ENCODE results near the gene DGLUCY.

The DGLUCY gene

GRCh38 chr14:91258876-91259275 lies 145.0 kb downstream of the DGLUCY start (continued):
- TF ChIP-seq, protein P1, sequence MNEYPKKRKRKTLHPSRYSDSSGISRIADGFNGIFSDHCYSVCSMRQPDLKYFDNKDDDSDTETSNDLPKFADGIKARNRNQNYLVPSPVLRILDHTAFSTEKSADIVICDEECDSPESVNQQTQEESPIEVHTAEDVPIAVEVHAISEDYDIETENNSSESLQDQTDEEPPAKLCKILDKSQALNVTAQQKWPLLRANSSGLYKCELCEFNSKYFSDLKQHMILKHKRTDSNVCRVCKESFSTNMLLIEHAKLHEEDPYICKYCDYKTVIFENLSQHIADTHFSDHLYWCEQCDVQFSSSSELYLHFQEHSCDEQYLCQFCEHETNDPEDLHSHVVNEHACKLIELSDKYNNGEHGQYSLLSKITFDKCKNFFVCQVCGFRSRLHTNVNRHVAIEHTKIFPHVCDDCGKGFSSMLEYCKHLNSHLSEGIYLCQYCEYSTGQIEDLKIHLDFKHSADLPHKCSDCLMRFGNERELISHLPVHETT (tag by site-specific recombination; IDR thresholded peaks at IDR 0.05): no peak
- TF ChIP-seq, protein P2, sequence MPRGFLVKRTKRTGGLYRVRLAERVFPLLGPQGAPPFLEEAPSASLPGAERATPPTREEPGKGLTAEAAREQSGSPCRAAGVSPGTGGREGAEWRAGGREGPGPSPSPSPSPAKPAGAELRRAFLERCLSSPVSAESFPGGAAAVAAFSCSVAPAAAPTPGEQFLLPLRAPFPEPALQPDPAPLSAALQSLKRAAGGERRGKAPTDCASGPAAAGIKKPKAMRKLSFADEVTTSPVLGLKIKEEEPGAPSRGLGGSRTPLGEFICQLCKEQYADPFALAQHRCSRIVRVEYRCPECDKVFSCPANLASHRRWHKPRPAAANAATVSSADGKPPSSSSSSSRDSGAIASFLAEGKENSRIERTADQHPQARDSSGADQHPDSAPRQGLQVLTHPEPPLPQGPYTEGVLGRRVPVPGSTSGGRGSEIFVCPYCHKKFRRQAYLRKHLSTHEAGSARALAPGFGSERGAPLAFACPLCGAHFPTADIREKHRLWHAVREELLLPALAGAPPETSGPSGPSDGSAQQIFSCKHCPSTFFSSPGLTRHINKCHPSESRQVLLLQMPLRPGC (tag by site-specific recombination; IDR thresholded peaks at IDR 0.05): no peak
- TF ChIP-seq ZNF76 (tag by site-specific recombination; IDR thresholded peaks at IDR 0.05; ENCODE audit: borderline replicate concordance, low read depth) (no peak), TRIM28 (IDR thresholded peaks at IDR 0.05; ENCODE audit: borderline replicate concordance, low read length) (no peak), ZBTB1 (tag by site-specific recombination; IDR thresholded peaks at IDR 0.05) (no peak), ZNF302 (tag by site-specific recombination; IDR thresholded peaks at IDR 0.05; ENCODE audit: low read depth) (no peak)
- TF ChIP-seq, protein P3, sequence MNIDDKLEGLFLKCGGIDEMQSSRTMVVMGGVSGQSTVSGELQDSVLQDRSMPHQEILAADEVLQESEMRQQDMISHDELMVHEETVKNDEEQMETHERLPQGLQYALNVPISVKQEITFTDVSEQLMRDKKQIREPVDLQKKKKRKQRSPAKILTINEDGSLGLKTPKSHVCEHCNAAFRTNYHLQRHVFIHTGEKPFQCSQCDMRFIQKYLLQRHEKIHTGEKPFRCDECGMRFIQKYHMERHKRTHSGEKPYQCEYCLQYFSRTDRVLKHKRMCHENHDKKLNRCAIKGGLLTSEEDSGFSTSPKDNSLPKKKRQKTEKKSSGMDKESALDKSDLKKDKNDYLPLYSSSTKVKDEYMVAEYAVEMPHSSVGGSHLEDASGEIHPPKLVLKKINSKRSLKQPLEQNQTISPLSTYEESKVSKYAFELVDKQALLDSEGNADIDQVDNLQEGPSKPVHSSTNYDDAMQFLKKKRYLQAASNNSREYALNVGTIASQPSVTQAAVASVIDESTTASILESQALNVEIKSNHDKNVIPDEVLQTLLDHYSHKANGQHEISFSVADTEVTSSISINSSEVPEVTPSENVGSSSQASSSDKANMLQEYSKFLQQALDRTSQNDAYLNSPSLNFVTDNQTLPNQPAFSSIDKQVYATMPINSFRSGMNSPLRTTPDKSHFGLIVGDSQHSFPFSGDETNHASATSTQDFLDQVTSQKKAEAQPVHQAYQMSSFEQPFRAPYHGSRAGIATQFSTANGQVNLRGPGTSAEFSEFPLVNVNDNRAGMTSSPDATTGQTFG (tag by site-specific recombination; IDR thresholded peaks at IDR 0.05; ENCODE audit: borderline replicate concordance): no peak

- 0 out of 2 replicates have a peak, but pooled peaks cover 8% of the 10 kb centered on the region for H3K4me1 ChIP-seq (ENCODE audit: control insufficient read depth, insufficient read depth, low read length)
- H3K27ac ChIP-seq (ENCODE audit: extremely low read depth, low read depth, low read length): no peak overlapping the region
- TF ChIP-seq BCL11B (tag by site-specific recombination; IDR thresholded peaks at IDR 0.05; ENCODE audit: low read depth) (no peak), ZNF23 (tag by site-specific recombination; IDR thresholded peaks at IDR 0.05; ENCODE audit: borderline replicate concordance) (no peak), SCRT1 (tag by site-specific recombination; IDR thresholded peaks at IDR 0.05; ENCODE audit: borderline replicate concordance) (no peak), ZNF544 (tag by site-specific recombination; IDR thresholded peaks at IDR 0.05) (no peak)
- no peaks in the 10 kb centered on the region for H3K9me3 ChIP-seq (ENCODE audit: control insufficient read depth, insufficient read depth, low read depth, low read length)
- ChIA-PET POLR2A (interaction anchor here (0.5 kb wide), 1 partner anchor 135 kb away, joined by 3 read pairs; no protein-coding TSS in a partner anchor), CTCF (interaction anchor here (1.0 kb wide), 1 partner anchor 84 kb away, joined by 3 read pairs; no protein-coding TSS in a partner anchor)
- H3K36me3 ChIP-seq (ENCODE audit: control insufficient read depth in 2 of 2, insufficient read depth in 1 of 2, low read length in 2 of 2): no peaks in the 10 kb centered on the region
- H3K4me3 ChIP-seq (ENCODE audit: low read depth, low read length): no peak overlapping the region
These were observed 147.2 kb downstream of the DGLUCY start for GRCh38 chr14:91261115-91261514.

DNA sequence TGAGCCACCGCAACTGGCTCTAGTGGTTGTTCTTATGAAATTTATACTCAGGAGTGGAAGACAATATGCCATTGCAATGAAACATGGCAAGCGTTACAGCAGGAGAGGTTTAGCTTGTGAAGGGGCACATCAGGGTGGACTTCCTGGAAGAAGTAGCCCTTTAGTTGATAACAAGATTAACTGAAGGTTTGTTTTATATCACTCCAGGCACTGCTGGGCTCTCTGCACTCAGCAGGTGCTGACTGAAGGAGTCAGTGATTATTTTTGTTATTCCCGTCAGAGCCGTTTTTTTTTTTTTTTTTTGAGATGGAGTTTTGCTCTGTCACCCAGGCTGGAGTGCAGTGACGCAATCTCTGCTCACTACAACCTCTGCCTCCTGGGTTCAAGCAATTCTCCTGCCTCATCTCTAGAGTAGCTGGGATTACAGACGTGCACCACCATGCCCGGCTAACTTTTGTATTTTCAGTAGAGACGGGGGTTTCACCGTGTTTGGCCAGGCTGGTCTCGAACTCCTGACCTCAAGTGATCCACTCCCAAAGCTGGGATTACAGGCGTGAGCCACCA lies 148.2 kb downstream of the DGLUCY start:
- ChIA-PET CTCF (interaction anchor here (1.0 kb wide), 1 partner anchor 85 kb away, joined by 3 read pairs; no protein-coding TSS in a partner anchor), POLR2A (interaction anchor here (0.7 kb wide), 1 partner anchor 19 kb away, joined by 6 read pairs; no protein-coding TSS in a partner anchor)
- Histone ChIP-seq H3K4me3 (ENCODE audit: low read depth, low read length) (no peak overlapping the region), H3K4me1 (ENCODE audit: control insufficient read depth, insufficient read depth, low read length) (0 out of 2 replicates have a peak, but pooled peaks cover 4% of the 10 kb centered on the region), H3K27ac (ENCODE audit: extremely low read depth, low read depth, low read length) (no peak overlapping the region), H3K36me3 (ENCODE audit: control insufficient read depth in 2 of 2, insufficient read depth in 1 of 2, low read length in 2 of 2) (no peaks in the 10 kb centered on the region), H3K9me3 (ENCODE audit: control insufficient read depth, insufficient read depth, low read depth, low read length) (no peaks in the 10 kb centered on the region)
- TF ChIP-seq ZNF768 (tag by site-specific recombination; IDR thresholded peaks at IDR 0.05) (no peak), ZNF488 (tag by site-specific recombination; IDR thresholded peaks at IDR 0.05) (no peak), ZBTB17 (tag by site-specific recombination; IDR thresholded peaks at IDR 0.05) (no peak), ZNF18 (tag by site-specific recombination; IDR thresholded peaks at IDR 0.05) (no peak), ZFP3 (tag by site-specific recombination; IDR thresholded peaks at IDR 0.05; ENCODE audit: low read depth) (no peak), ZNF48 (tag by site-specific recombination; IDR thresholded peaks at IDR 0.05) (no peak)
